ENCODE results near the gene FBXW10B.
"Not testable (repeated sequence)": the region's sequence is repeated elsewhere in the genome, so short reads cannot be mapped to it uniquely, and the experiment has no call there.

DNA sequence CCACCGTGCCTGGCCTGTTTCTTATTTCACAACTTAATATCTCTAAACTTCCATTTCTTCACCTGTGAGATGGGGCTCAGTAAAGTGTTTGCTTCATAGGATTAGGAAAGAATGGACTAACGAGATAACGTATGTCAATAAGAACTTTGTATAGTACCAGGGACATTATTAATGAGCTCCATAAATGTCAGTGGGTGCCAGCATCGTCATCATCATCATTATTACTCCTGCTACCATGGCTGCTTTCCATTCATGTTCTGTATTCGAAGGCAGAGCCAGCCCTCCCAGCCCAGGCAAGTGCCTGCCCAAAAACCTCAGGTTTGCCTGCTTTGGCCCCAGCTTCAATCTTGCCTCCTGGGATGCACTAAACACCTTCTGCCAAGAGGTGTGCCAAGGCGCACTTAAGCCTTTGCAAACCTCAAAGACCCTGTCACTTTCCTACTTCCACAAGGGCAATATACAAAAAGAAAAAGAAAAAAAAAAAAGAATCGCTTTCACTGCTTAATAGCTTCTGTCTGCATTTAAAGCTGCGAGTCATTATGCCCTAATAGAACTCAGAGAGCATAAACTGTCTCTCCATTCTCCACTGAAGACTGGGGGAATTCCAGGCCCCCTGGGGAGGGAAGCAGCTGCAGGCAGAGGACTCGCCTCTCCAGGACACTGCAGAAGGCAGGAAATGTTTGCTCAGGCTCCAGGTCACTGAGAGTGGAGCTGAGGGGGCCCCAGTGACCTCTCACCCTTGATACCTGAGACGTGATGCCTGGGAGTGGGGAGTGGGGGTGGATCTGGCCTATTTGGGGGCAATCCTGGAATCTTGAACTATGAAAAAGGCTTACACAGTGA is 25.8 kb upstream of the FBXW10B start:
- not testable (repeated sequence) for TF ChIP-seq POLR2A, CTCF, POLR2AphosphoS5, EP300 (IDR thresholded peaks at IDR 0.05)

All from suprapubic skin (tissue), 4 donors.